Progenitor cell of endocrine pancreas (in vitro differentiated cells): ENCODE data around the gene PNKD. TPM values are rescaled to one million over a fixed set of nuclear protein-coding genes. Genes with fewer than 3 reads are reported as not detected.

Experiments used
- DNase-seq: peaks from one replicate; pipeline ENCODE4 v3.0.0; 2021; ENCODE audit warnings: low spot score; ENCODE audit not compliant: unreplicated experiment
- H3K27ac Mint-ChIP-seq: 2 replicates; pipeline ENCODE4 v1.8.0; 2021; ENCODE audit warnings: mild to moderate bottlenecking, moderate library complexity, mixed read lengths
- H3K27me3 Mint-ChIP-seq: 2 replicates; pipeline ENCODE4 v1.8.0; 2021; ENCODE audit warnings: mixed read lengths
- H3K36me3 Mint-ChIP-seq: 2 replicates; pipeline ENCODE4 v1.8.0; 2022; ENCODE audit warnings: mixed read lengths; ENCODE audit not compliant: insufficient read depth
- H3K4me1 Mint-ChIP-seq: 2 replicates; pipeline ENCODE4 v1.8.0; 2021; ENCODE audit warnings: low read depth, mixed read lengths
- H3K4me3 Mint-ChIP-seq: 2 replicates; pipeline ENCODE4 v1.8.0; 2021; ENCODE audit warnings: low read depth, mild to moderate bottlenecking, moderate library complexity, mixed read lengths
- H3K9me3 Mint-ChIP-seq: 2 replicates; pipeline ENCODE4 v1.8.0; 2021; ENCODE audit warnings: low read depth, mixed read lengths
- CTCF ChIP-seq: fragments of 200-600 bp; sonication (generic); IDR thresholded peaks from one replicate; pipeline ENCODE4 v1.5.0; 2021; ENCODE audit warnings: antibody characterized with exemption, mild to moderate bottlenecking; ENCODE audit not compliant: unreplicated experiment
- total RNA-seq: library from RNA; stranded (reverse); gene quantifications from 2 replicates; pipeline ENCODE4 v1.2.1, GENCODE V29; 2021

Gene PNKD
- total RNA-seq, 1 donor from 2014 or later, result 54.3 TPM

- Mint-ChIP-seq H3K4me1 (peaks cover 51% of the 10 kb centered on the region), H3K36me3 (peaks cover 11% of the 10 kb centered on the region), H3K4me3 (no peak overlapping the region), H3K9me3 (no peaks in the 10 kb centered on the region), H3K27ac (peak overlapping the region; percentile 98), H3K27me3 (no peaks in the 10 kb centered on the region)
- no peak for DNase-seq
- TF ChIP-seq CTCF, result no peak
Measured at GRCh38 chr2:218284106-218284811, 13.9 kb downstream of the PNKD start.

- Mint-ChIP-seq H3K27me3 (no peaks in the 10 kb centered on the region), H3K27ac (peak overlapping the region; percentile 96), H3K4me1 (peaks cover 63% of the 10 kb centered on the region), H3K36me3 (peaks cover 4% of the 10 kb centered on the region), H3K4me3 (no peak overlapping the region), H3K9me3 (no peaks in the 10 kb centered on the region)
- no peak for DNase-seq
- TF ChIP-seq CTCF, result no peak
Measured at GRCh38 chr2:218285604-218286003, 15.3 kb downstream of the PNKD start.

GRCh38 chr2:218286570-218287459 is 16.5 kb downstream of the PNKD start:
- Mint-ChIP-seq H3K9me3 (no peaks in the 10 kb centered on the region), H3K4me3 (peak overlapping the region; percentile 48), H3K4me1 (peaks cover 71% of the 10 kb centered on the region), H3K27me3 (no peaks in the 10 kb centered on the region), H3K27ac (peak overlapping the region; percentile 96), H3K36me3 (peaks cover 1% of the 10 kb centered on the region)
- TF ChIP-seq CTCF, result no peak
- DNase-seq, result no peak

GRCh38 chr2:218289639-218290315 is 19.5 kb downstream of the PNKD start:
- Mint-ChIP-seq H3K27ac (peak overlapping the region; percentile 89), H3K36me3 (no peaks in the 10 kb centered on the region), H3K4me1 (peaks cover 76% of the 10 kb centered on the region), H3K9me3 (no peaks in the 10 kb centered on the region), H3K27me3 (no peaks in the 10 kb centered on the region), H3K4me3 (peak overlapping the region; percentile 80)
- TF ChIP-seq CTCF, result no peak
- DNase-seq, result no peak
